HG03139 (cell line): Measurements from ENCODE around the gene PITPNM1.
"Not testable (repeated sequence)": the region's sequence is repeated elsewhere in the genome, so short reads cannot be mapped to it uniquely, and the experiment has no call there.

ENCODE experiments used
- ATAC-seq: cut with Tn5 transposase; IDR thresholded peaks from one replicate; pipeline ENCODE4 v1.9.1; 2021; ENCODE audit not compliant: unreplicated experiment

The PITPNM1 gene

GRCh38 chr11:67523556-67524479, 18.7 kb upstream of the PITPNM1 start:
- no peak for ATAC-seq

DNA sequence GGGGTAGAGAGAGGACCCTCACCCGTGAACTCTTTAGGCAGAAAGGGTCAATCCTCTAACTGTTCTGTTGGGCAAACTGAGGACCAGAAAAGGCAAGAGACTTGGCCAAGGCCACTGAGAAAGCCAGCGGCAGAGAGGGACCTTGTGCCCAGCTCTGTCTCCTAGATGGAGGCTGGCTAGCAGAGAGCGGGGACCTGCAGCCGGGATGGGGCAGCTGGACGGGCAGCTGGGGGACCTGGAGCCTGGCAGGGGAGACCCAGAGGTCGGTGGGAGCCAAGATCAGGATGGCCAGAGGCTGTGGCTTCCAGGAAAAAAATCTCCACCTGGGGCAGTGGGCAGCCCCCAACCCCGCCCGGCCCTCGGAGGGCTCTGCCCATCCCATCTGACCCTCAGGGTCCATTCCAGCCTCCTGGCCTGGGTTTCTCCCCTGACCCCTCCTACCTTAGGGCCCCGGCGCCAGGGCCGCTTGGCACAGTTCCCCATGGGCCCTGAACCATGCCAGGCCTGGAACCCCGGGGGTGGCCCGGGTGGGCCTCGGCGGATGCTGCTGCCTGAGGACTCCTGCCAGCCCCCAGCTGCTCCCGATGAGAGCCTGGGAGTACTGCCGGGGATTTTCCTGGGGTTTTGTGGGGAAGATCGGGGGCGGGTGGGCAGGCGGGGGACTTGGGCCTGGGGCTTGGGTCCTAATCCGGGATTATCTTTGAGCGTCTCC, 17.8 kb upstream of the PITPNM1 start, which contains the start of gene CABP2:
TSS of gene CABP2 (minus strand) at position 603 of the 712 bp plus-strand sequence. CDS start at position 483, 120 bp downstream.
- ATAC-seq: no peak

DNA sequence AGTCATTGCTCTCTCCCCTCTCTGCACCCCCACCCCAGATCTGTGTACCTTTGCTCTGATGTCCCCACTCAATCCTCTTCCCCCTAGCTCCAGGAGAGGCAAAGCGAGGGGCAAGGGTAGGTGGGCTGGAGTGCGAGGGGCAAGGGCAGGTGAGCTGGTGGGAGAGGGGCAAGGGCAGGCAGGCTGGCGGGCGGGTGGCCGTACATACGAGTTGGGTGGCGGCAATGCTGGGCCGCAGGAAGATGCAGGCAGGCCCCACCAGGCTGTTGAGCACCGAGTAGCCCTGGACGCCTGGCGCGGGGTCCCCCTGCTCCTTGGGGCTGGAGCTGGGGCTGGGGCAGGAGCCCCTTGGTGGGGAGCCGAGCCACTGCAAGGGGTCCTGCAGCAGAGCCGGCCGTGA, 17.2 kb upstream of the PITPNM1 start:
- ATAC-seq: no peak

DNA sequence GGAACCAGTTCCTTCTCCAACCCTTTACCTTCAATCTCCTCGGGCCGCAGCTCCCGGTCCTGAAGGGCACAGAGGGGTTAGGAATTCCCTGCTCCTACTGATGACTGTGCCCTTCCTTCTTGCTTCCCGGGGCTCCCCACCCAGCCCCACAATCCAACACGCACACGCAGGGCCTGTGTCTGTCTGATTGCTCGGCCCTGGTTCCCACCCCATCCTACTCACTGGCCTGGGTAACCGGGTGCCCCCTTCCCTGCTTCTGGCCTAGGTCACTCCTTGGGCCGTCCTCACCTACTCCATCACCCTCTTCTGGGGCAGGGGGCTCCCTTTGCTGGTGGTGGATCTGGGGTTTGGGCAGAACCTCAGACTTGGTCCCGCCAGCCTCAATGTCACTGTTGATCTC, 16.8 kb upstream of the PITPNM1 start:
- no peak for ATAC-seq

- no peak for ATAC-seq
Measured at GRCh38 chr11:67520856-67521824, 16.0 kb upstream of the PITPNM1 start.

DNA sequence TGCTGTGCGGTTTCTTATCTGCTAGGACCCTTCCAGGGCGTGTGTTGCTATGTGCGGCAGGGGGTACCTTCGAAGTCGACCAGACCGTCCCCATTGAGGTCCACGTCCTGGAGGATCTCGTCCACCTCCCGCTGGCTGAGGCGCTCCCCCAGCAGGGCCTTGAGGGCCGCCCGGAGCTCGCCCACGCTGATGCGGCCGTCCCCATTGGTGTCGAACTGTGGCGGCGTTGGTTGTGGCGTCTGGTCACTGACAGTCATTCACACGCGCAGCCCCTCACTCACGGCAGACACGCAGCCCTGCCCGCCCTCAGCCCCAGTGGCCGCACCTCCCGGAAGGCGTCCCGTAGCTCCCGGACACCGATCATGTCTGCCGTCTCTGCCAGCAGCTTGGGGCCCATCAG, 14.6 kb upstream of the PITPNM1 start:
- no peak for ATAC-seq

DNA sequence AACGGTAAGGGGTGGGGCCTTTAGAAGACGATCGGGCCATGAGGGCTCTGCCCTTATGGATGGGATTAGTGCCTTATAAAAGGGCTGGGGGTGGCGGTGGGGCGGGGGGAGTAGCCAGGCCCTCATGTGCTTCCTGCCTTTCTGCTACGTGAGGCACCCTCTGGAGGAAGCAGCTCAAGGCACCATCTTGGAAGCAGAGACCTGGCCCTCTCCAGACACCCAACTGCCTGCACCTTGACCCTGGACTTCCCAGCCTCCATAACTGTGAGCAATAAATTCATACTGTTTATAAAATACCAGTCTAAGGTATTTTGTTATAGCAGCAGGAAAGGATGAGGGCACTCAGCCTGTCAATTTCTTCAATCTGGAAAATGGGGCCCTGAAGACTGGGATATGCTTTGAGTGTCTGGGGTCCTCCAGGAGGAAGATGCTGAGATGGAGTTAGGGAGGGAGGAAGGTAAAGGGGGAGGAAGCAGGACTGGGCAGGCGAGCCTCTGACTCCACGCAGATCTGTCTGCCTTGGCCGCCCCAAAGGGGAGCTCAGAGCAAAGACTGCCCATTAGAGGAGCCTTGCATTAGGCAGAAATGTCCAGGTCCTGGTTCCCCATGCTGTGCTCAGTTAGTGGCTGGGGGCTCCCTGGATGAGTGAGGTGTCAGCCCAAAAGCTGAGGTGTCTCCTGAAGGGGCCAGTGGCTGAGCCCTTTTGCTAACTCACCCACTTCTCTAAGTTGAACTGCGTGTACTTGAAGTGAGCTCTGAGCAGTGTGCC, 12.8 kb upstream of the PITPNM1 start:
- no peak for ATAC-seq

- no peak for ATAC-seq
Measured at GRCh38 chr11:67516806-67517205, 11.6 kb upstream of the PITPNM1 start.

- ATAC-seq: no peak
Measured at GRCh38 chr11:67514116-67514515, 9.0 kb upstream of the PITPNM1 start.

DNA sequence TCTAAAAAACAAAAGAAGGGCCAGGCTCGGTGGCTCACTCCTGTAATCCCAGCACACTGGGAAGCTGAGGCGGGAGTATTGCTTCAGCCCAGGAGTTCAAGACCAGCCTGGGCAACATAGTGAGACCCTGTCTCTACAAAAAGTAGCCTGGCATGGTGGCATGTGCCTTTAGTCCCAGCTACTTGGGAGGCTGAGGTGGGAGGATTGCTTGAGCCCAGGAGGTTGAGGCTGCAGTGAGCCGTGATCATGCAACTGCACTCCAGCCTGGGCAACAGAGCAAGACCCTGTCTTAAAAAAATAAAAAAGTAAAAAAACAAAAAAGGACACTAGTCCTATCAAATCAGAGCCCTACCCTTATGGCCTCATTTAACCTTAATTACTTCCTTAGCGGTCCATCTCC, 6.4 kb upstream of the PITPNM1 start:
- ATAC-seq: not testable (repeated sequence)

- no peak for ATAC-seq
Measured at GRCh38 chr11:67510023-67510345, 4.8 kb upstream of the PITPNM1 start.

DNA sequence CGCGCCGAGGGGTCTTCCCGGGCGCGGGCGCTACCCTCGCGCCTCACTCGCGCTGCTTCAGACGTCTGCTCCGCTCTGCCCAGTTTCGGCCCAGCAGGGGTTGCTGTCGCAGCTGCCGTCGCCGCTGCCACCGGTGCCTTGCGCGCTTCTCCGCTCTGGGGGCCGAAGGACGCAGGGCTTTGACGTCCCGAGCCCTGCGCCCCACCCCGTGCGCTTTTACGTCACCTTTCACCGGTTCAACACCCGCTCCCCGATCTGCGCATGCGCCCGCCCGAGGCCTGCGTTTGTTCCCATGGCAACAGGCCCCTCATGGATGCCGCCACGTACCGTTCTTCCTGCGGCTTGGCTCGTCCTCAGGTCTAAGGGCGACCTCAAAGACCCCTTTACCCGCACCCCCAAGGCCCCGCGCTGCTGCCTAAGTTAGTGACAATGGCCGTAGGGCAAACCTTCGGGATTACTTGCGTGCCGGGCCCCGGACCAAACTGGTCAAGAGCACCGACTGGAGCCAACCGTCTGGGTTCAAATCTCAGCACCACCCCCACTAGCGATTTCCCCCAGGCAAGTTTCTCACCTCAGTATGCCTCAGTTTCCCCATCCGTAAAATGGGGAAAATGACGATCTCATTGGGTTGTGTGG, 3.4 kb upstream of the PITPNM1 start:
- ATAC-seq: peak; percentile 31

- ATAC-seq: peak; percentile 62
Measured at GRCh38 chr11:67507864-67508485, 2.8 kb upstream of the PITPNM1 start, which contains the start of gene CDK2AP2. TSS of gene CDK2AP2 (minus strand) at chr11:67508162. CDS start at chr11:67508082, 80 bp downstream.

GRCh38 chr11:67507242-67507863, 2.2 kb upstream of the PITPNM1 start:
- ATAC-seq: no peak

GRCh38 chr11:67506426-67507051, 1.4 kb upstream of the PITPNM1 start:
- no peak for ATAC-seq

DNA sequence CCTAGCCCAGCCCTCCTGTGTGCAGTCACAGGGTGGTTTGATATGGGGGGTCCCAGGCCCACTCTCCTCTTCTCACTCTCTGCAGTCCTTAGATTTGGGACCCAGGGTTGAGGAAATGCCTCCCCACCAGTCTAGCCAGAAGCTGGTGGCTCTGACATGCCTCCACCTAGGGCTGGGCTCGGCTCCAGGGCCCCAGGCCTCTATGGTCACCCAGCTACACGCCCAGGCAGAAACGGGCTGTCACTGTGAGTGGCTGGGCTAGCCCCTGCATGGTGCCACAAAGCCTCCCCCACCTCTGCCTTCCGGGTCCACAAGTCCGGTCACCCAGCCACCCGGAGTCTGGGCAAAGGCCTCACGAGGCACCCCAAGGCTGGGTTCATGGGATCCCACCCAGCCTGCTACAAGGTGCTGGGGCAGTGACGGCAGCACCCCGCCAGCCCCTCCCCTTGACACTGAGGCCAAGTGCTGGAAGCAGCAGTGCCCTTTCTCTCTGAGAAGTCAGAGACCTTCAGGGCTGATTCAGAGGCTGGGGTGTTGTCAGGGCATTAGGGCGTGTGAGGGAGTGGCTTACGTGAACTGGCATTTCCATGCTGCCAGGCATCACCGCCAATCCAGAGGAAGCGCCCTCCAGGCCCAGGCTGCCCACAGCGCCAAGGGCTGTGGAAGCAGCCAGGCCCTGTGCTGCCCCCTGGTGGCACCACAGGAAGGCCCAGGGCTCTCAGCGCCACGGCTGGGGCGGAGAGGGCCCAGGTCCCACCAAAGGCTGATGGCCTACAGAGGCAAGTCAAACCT, 638 bp upstream of the PITPNM1 start:
- ATAC-seq: no peak
